ENCODE measurements around the gene DMD. TPM values are rescaled to one million over a fixed set of nuclear protein-coding genes. Genes with fewer than 3 reads are reported as not detected.

Gene DMD
- polyA plus RNA-seq, 2 of the 4 experiments (the other 2 are of a cell fraction): 0.03 TPM; not detected in 1

DNA sequence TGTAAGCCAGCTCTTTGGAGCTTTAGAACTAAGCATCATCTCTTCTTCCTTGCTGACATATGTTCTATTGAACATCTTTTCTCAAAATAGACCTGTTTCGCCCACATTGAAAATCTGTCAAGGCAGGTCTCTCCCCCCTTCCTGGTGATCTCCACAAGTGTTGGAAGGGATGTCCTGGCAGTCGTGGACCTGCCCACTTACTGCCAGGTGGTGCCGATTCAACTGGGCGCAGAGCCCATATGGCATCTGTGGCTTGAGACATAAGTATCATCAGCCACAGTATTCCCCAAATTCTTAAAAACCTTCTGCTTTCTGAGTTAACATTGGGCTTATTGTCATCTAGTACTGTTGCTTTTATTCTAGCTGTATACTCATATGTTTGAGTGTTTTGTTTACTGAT is 1170.2 kb downstream of the DMD start (continued):
- TF ChIP-seq, protein P1, sequence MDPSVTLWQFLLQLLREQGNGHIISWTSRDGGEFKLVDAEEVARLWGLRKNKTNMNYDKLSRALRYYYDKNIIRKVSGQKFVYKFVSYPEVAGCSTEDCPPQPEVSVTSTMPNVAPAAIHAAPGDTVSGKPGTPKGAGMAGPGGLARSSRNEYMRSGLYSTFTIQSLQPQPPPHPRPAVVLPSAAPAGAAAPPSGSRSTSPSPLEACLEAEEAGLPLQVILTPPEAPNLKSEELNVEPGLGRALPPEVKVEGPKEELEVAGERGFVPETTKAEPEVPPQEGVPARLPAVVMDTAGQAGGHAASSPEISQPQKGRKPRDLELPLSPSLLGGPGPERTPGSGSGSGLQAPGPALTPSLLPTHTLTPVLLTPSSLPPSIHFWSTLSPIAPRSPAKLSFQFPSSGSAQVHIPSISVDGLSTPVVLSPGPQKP (IDR thresholded peaks at IDR 0.05; ENCODE audit: low read depth, low read length): no peak
- TF ChIP-seq ZFP36 (IDR thresholded peaks at IDR 0.05; ENCODE audit: borderline replicate concordance, partially characterized antibody): no peak
- no peak for TF ChIP-seq ZC3H11A (IDR thresholded peaks at IDR 0.05)
- TF ChIP-seq CEBPB (IDR thresholded peaks at IDR 0.05): no peak
- no peak for TF ChIP-seq EP300 (IDR thresholded peaks at IDR 0.05)

DNA sequence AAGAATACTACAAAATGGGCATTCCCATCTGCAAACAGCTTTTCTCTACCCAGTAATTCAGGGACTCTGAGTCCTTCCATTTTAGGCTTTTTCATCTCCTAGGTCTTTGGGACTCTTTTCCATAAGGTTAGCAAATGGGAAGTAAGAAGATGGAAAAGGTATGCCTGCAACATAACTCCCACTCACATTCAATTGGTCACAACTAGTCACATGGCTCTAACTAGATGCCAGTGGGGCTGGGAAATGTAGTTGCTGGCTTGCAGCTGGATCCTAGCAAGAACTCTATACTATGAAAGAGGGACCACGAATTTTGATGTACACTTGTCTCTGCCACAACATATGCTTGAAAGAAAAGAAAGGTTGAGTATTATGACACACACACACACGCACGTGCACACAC is 1184.6 kb downstream of the DMD start:
- TF ChIP-seq EHMT2 (IDR thresholded peaks at IDR 0.05; ENCODE audit: low read depth) (no peak), EP300 (IDR thresholded peaks at IDR 0.05) (no peak), JUNB (IDR thresholded peaks at IDR 0.05) (no peak), HDAC2 (IDR thresholded peaks at IDR 0.05) (no peak), MYC (IDR thresholded peaks at IDR 0.05; ENCODE audit: borderline replicate concordance, low read length) (no peak), NPAS2 (CRISPR knock-in tag; IDR thresholded peaks at IDR 0.05; ENCODE audit: borderline replicate concordance) (no peak), SMC3 (IDR thresholded peaks at IDR 0.05) (no peak), GATA3 (IDR thresholded peaks at IDR 0.05; ENCODE audit: borderline replicate concordance) (no peak), CHD4 (IDR thresholded peaks at IDR 0.05; ENCODE audit: borderline replicate concordance) (no peak), CHD2 (IDR thresholded peaks at IDR 0.05; ENCODE audit: low read length, partially characterized antibody) (no peak), CBX8 (IDR thresholded peaks at IDR 0.05) (no peak), HOXA7 (CRISPR knock-in tag; IDR thresholded peaks at IDR 0.05) (no peak), RNF2 (IDR thresholded peaks at IDR 0.05; ENCODE audit: borderline replicate concordance, low read depth) (no peak)
- TF ChIP-seq, protein P2, sequence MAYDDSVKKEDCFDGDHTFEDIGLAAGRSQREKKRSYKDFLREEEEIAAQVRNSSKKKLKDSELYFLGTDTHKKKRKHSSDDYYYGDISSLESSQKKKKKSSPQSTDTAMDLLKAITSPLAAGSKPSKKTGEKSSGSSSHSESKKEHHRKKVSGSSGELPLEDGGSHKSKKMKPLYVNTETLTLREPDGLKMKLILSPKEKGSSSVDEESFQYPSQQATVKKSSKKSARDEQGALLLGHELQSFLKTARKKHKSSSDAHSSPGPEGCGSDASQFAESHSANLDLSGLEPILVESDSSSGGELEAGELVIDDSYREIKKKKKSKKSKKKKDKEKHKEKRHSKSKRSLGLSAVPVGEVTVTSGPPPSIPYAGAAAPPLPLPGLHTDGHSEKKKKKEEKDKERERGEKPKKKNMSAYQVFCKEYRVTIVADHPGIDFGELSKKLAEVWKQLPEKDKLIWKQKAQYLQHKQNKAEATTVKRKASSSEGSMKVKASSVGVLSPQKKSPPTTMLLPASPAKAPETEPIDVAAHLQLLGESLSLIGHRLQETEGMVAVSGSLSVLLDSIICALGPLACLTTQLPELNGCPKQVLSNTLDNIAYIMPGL (CRISPR knock-in tag; IDR thresholded peaks at IDR 0.05; ENCODE audit: borderline replicate concordance): no peak
- TF ChIP-seq, protein P3, sequence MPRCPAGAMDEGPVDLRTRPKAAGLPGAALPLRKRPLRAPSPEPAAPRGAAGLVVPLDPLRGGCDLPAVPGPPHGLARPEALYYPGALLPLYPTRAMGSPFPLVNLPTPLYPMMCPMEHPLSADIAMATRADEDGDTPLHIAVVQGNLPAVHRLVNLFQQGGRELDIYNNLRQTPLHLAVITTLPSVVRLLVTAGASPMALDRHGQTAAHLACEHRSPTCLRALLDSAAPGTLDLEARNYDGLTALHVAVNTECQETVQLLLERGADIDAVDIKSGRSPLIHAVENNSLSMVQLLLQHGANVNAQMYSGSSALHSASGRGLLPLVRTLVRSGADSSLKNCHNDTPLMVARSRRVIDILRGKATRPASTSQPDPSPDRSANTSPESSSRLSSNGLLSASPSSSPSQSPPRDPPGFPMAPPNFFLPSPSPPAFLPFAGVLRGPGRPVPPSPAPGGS (IDR thresholded peaks at IDR 0.05): no peak
- TF ChIP-seq, protein P4, sequence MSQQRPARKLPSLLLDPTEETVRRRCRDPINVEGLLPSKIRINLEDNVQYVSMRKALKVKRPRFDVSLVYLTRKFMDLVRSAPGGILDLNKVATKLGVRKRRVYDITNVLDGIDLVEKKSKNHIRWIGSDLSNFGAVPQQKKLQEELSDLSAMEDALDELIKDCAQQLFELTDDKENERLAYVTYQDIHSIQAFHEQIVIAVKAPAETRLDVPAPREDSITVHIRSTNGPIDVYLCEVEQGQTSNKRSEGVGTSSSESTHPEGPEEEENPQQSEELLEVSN (IDR thresholded peaks at IDR 0.05; ENCODE audit: borderline replicate concordance, low read depth): no peak
- H3K4me1 ChIP-seq: no peaks in the 10 kb centered on the region
- no peak overlapping the region for H3K4me3 ChIP-seq
- FAIRE-seq: no peak
- no peak for ATAC-seq
- POLR2A ChIA-PET: no interaction called here
- CTCF ChIA-PET: no interaction called here
- H3K4me2 ChIP-seq: no peak overlapping the region
- H3K27ac ChIP-seq: no peak overlapping the region
- no peak for DNase-seq (ENCODE audit: low read depth in 1 of 2, low spot score in 1 of 2)
- WGBS (ENCODE audit: missing lambda C conversion rate): 12% methylated on average over 3 of the region's 3 CpGs
- no peaks in the 10 kb centered on the region for H3K9me3 ChIP-seq

DNA sequence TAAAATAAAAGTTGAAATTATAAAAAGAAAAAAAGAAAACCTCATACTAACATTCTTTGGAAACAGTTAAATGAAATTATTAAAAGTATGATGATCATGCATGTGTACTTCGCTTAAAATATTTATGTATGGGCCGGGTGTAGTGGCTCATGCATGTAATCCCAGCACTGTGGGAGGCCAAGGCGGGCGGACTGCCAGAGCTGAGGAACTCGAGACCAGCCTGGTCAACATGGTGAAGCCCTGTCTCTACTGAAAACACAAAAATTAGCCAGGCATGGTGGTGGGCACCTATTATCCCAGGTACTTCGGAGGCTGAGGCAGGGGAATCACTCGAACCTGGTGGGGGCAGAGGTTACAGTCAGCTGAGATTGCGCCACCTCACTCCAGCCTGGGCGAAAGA is 1187.3 kb downstream of the DMD start:
- H3K4me3 ChIP-seq: no peak overlapping the region
- ChIA-PET POLR2A (no interaction called here), CTCF (no interaction called here)
- DNase-seq (ENCODE audit: low read depth in 1 of 2, low spot score in 1 of 2) (no peak), FAIRE-seq (no peak), ATAC-seq (no peak)
- 18% methylated on average over 8 of the region's 9 CpGs for WGBS (ENCODE audit: missing lambda C conversion rate)
- H3K9me3 ChIP-seq: no peaks in the 10 kb centered on the region
- TF ChIP-seq HEYL (CRISPR knock-in tag; IDR thresholded peaks at IDR 0.05): no peak
- no peak for TF ChIP-seq CBX8 (IDR thresholded peaks at IDR 0.05)
- TF ChIP-seq ZSCAN20 (CRISPR knock-in tag; IDR thresholded peaks at IDR 0.05): no peak
- no peak for TF ChIP-seq EHMT2 (IDR thresholded peaks at IDR 0.05; ENCODE audit: low read depth)
- no peak for TF ChIP-seq PHF8 (IDR thresholded peaks at IDR 0.05; ENCODE audit: borderline replicate concordance, low read depth)
- H3K4me1 ChIP-seq: no peaks in the 10 kb centered on the region
- no peak overlapping the region for H3K27ac ChIP-seq
- H3K4me2 ChIP-seq: no peak overlapping the region

Data from A549 (cell line).